K562 (cell line): ENCODE results near the gene GPR162. TPM values are rescaled to one million over a fixed set of nuclear protein-coding genes. Genes with fewer than 3 reads are reported as not detected.

Experiments used
- ARID4B ChIP-seq: sonication (generic); formaldehyde crosslinking; IDR thresholded peaks from 2 replicates; pipeline ENCODE4 v1.8.0; 2022; ENCODE audit warnings: mild to moderate bottlenecking, missing genetic modification reagents
- CREB1 ChIP-seq, 2 experiments: sonication (generic) in 1 of 2; formaldehyde crosslinking in 1 of 2; IDR thresholded peaks; 2 replicates each; pipeline versions ENCODE4 v1.6.1 to v1.8.0; 2012 to 2022; ENCODE audit warnings: inconsistent platforms in 1 of 2, mild to moderate bottlenecking in 1 of 2, missing genetic modification reagents in 1 of 2, moderate library complexity in 1 of 2
- ESRRB ChIP-seq: fragments of 250-450 bp; sonication (Bioruptor Pico); IDR thresholded peaks from 2 replicates; pipeline ENCODE4 v1.5.0; 2020; ENCODE audit warnings: mild to moderate bottlenecking, moderate library complexity, borderline replicate concordance
- FIP1L1 ChIP-seq: fragments of 200-400 bp; formaldehyde crosslinking; IDR thresholded peaks from 2 replicates; pipeline ENCODE4 v1.6.1; 2018; ENCODE audit warnings: mild to moderate bottlenecking, low read depth, low read length; ENCODE audit not compliant: poor library complexity, severe bottlenecking
- GABPB1 ChIP-seq: sonication (generic); formaldehyde crosslinking; IDR thresholded peaks from 2 replicates; pipeline ENCODE4 v1.8.0; 2022; ENCODE audit warnings: mild to moderate bottlenecking, missing genetic modification reagents
- GTF2E2 ChIP-seq: fragments of 200-800 bp; sonication (Bioruptor generic); IDR thresholded peaks from 2 replicates; pipeline ENCODE4 v1.6.1; 2016; ENCODE audit warnings: missing genetic modification characterization, missing compliant biosample characterization
- HDAC3 ChIP-seq: fragments of 450-650 bp; IDR thresholded peaks from 2 replicates; pipeline ENCODE4 v1.6.1; 2018; ENCODE audit warnings: borderline replicate concordance, mild to moderate bottlenecking, moderate library complexity; ENCODE audit not compliant: partially characterized antibody
- HNRNPL ChIP-seq: fragments of 200-400 bp; formaldehyde crosslinking; IDR thresholded peaks from 2 replicates; pipeline ENCODE4 v1.6.1; 2017; ENCODE audit warnings: low read depth, mild to moderate bottlenecking, low read length
- KLF13 ChIP-seq: fragments of 450-650 bp; IDR thresholded peaks from 2 replicates; pipeline ENCODE4 v1.6.1; 2016; ENCODE audit warnings: missing genetic modification characterization, low read depth, mild to moderate bottlenecking, missing compliant biosample characterization, moderate library complexity, borderline replicate concordance
- KLF16 ChIP-seq: IDR thresholded peaks from 2 replicates; pipeline ENCODE4 v1.6.1; 2016; ENCODE audit warnings: antibody characterized with exemption
- MAZ ChIP-seq, 2 experiments: fragments of 450-650 bp in 1 of 2; sonication (generic) in 1 of 2; formaldehyde crosslinking; IDR thresholded peaks in 1 of 2; conservative IDR thresholded peaks in 1 of 2; 2 replicates each; pipeline versions ENCODE4 v1.4.0 to v1.5.0; 2020; ENCODE audit warnings: mild to moderate bottlenecking in 1 of 2, missing genetic modification reagents in 1 of 2
- MYNN ChIP-seq, 2 experiments: sonication (generic); formaldehyde crosslinking in 1 of 2; IDR thresholded peaks; 2 replicates each; pipeline versions ENCODE4 v1.5.0 to v1.6.1; 2016 to 2020; ENCODE audit warnings: antibody characterized with exemption in 1 of 2, missing genetic modification reagents in 1 of 2
- NFIC ChIP-seq: fragments of 450-650 bp; IDR thresholded peaks from 2 replicates; pipeline ENCODE4 v1.6.1; 2017; ENCODE audit warnings: mild to moderate bottlenecking, inconsistent platforms
- NR2C2 ChIP-seq, 2 experiments: fragments of 200-800 bp in 1 of 2; sonication (Bioruptor generic) in 1 of 2; sonication (generic) in 1 of 2; formaldehyde crosslinking in 1 of 2; IDR thresholded peaks; 2 replicates each; pipeline versions ENCODE4 v1.6.1 to v1.8.0; 2016 to 2022; ENCODE audit warnings: mild to moderate bottlenecking in 1 of 2, missing compliant biosample characterization in 1 of 2, missing genetic modification characterization in 1 of 2, missing genetic modification reagents in 1 of 2
- RAD51 ChIP-seq: fragments of 450-650 bp; IDR thresholded peaks from 2 replicates; pipeline ENCODE4 v1.7.1; 2016; ENCODE audit warnings: low read depth, mild to moderate bottlenecking, borderline replicate concordance
- RCOR1 ChIP-seq, 2 experiments: IDR thresholded peaks; 2 replicates each; pipeline ENCODE4 v1.6.1; 2012; ENCODE audit warnings: low read depth in 2 of 2, low read length in 2 of 2, borderline replicate concordance in 1 of 2, improper control_type of control experiment in 1 of 2
- YY1 ChIP-seq, 3 experiments: IDR thresholded peaks; 2 replicates each; pipeline ENCODE4 v1.6.1; 2011; ENCODE audit warnings: low read length in 2 of 3, mild to moderate bottlenecking in 2 of 3, moderate library complexity in 2 of 3, borderline replicate concordance in 1 of 3, control low read depth in 1 of 3, low read depth in 1 of 3; ENCODE audit not compliant: insufficient read depth in 3 of 3, insufficient replicate concordance in 2 of 3, control insufficient read depth in 1 of 3, insufficient read length in 1 of 3; ENCODE audit errors: extremely low read depth in 1 of 3
- ZC3H8 ChIP-seq: fragments of 450-650 bp; IDR thresholded peaks from 2 replicates; pipeline ENCODE4 v1.6.1; 2017
- ZNF347 ChIP-seq: fragments of 450-650 bp; formaldehyde crosslinking; IDR thresholded peaks from 2 replicates; pipeline ENCODE4 v1.4.0; 2020; ENCODE audit warnings: low read depth, mild to moderate bottlenecking, moderate library complexity
- ZNF511 ChIP-seq: sonication (generic); formaldehyde crosslinking; IDR thresholded peaks from 2 replicates; pipeline ENCODE4 v1.8.0; 2022; ENCODE audit warnings: mild to moderate bottlenecking, missing genetic modification reagents
- polyA plus RNA-seq, 8 experiments: library from polyadenylated mRNA; depleted of rRNA in 4 of 8; stranded (reverse) in 5 of 8; unstranded in 3 of 8; fragments of >200 nt; fragmentation: Nextera tagmentation in 2 of 8; fragmentation: Illumina TruSeq in 1 of 8; extraction: Ambion mirVana in 2 of 8; extraction: Trizol in 1 of 8; gene quantifications; 2 replicates each; pipeline versions ENCODE4 v1.2.1 to v1.2.3, GENCODE V29; 2011 to 2014; ENCODE audit warnings: inconsistent platforms in 1 of 8, missing spikeins in 1 of 8
- total RNA-seq, 7 experiments: library from RNA; depleted of rRNA in 6 of 7; stranded (reverse); fragments of >200 nt in 6 of 7; fragmentation: Illumina TruSeq in 2 of 7; extraction: Trizol in 2 of 7; gene quantifications; 2 replicates each; pipeline versions ENCODE4 v1.2.1 to v1.2.3, GENCODE V29; 2011 to 2021; ENCODE audit warnings: low replicate concordance in 1 of 7

Gene GPR162
- total and polyA plus RNA-seq, 9 of the 15 experiments (the other 6 are each of a cell fraction or from before 2014, with no cell fraction given): 0.65 to 1.8 (median 1.1) TPM; not detected in 2

- TF ChIP-seq YY1 (IDR thresholded peaks at IDR 0.05; ENCODE audit: borderline replicate concordance in 1 of 3, control insufficient read depth in 1 of 3, extremely low read depth in 1 of 3, insufficient read depth in 3 of 3, insufficient read length in 1 of 3, insufficient replicate concordance in 2 of 3, low read depth in 1 of 3, low read length in 2 of 3): peak in 1 of 3 experiments; percentile 41
- no peak for TF ChIP-seq RCOR1 (IDR thresholded peaks at IDR 0.05; ENCODE audit: borderline replicate concordance in 1 of 2, low read depth in 2 of 2, low read length in 2 of 2)
- no peak for TF ChIP-seq ZC3H8
- no peak for TF ChIP-seq ZNF511 (CRISPR knock-in tag)
- TF ChIP-seq GABPB1 (CRISPR knock-in tag): peak; percentile 41; the same call in 1 of the 2 replicates
- no peak for TF ChIP-seq HDAC3
- no peak for TF ChIP-seq ZNF347
- TF ChIP-seq FIP1L1: peak; percentile 85
- TF ChIP-seq ESRRB: no peak
- no peak for TF ChIP-seq RAD51
- peak; percentile 43; the same call in 1 of the 2 replicates for TF ChIP-seq CREB1 (IDR thresholded peaks at IDR 0.05)
- TF ChIP-seq CREB1 (CRISPR knock-in tag; IDR thresholded peaks at IDR 0.05): peak; percentile 56; the same call in 1 of the 2 replicates
- TF ChIP-seq ARID4B (CRISPR knock-in tag): peak; percentile 93
- TF ChIP-seq NFIC: 0 out of 2 replicates have a peak, but pooled peaks have one; percentile 9
- TF ChIP-seq NR2C2 (CRISPR knock-in tag; IDR thresholded peaks at IDR 0.05): no peak
- 0 out of 2 replicates have a peak, but pooled peaks have one; percentile 7 for TF ChIP-seq NR2C2 (tag; IDR thresholded peaks at IDR 0.05)
- TF ChIP-seq MYNN (IDR thresholded peaks at IDR 0.05): peak; percentile 40; the same call in 1 of the 2 replicates
- TF ChIP-seq MYNN (CRISPR knock-in tag; IDR thresholded peaks at IDR 0.05): no peak
- no peak for TF ChIP-seq HNRNPL
- TF ChIP-seq MAZ (CRISPR knock-in tag; conservative IDR thresholded peaks at IDR 0.05 in 1 of 2, IDR thresholded peaks at IDR 0.05 in 1 of 2): peak; percentile 60 to 83; a peak in 3 of 4 replicates
- TF ChIP-seq KLF13 (tag): peak; percentile 92
- 0 out of 2 replicates have a peak, but pooled peaks have one; percentile 31 for TF ChIP-seq KLF16
- TF ChIP-seq GTF2E2 (tag): no peak
Observed at GRCh38 chr12:6872073-6873048, 50.7 kb downstream of the GPR162 start (continued).
